PC-3 (cell line): ENCODE results near the gene CACNA1C. TPM values are rescaled to one million over a fixed set of nuclear protein-coding genes. Genes with fewer than 3 reads are reported as not detected.

Experiments
- ATAC-seq: fragments of 200-7000 bp; cut with Tn5 transposase; 2 replicates; pipeline ENCODE4 v1.9.1; 2020; ENCODE audit warnings: mild to moderate bottlenecking, moderate library complexity
- BruUV-seq: library from RNA; stranded (reverse); fragments of 400-500 nt; replicated peaks from 2 replicates; lab custom pipeline; 2021; lab: Mats Ljungman, UMichigan
- CTCF ChIA-PET: fragments of 300-600 bp; sonication (Branson Sonifier 250); formaldehyde crosslinking; loops from one replicate; lab custom pipeline; 2022; ENCODE audit warnings: antibody characterized with exemption; lab: Charles Lee
- POLR2A ChIA-PET: fragments of 300-600 bp; sonication (Branson Sonifier 250); formaldehyde crosslinking; loops from one replicate; lab custom pipeline; 2022; ENCODE audit warnings: antibody characterized with exemption; ENCODE audit not compliant: unreplicated experiment; lab: Charles Lee
- DNase-seq: peaks from one replicate; pipeline ENCODE4 v3.0.0-alpha.2; 2015
- H2AFZ ChIP-seq: fragments of 300-600 bp; sonication (generic); 2 replicates; pipeline ENCODE4 v1.6.0; 2016; ENCODE audit warnings: antibody characterized with exemption, low read length
- H3F3A ChIP-seq: fragments of 300-600 bp; sonication (generic); one replicate; pipeline ENCODE4 v1.6.0; 2017; ENCODE audit warnings: antibody characterized with exemption, low read length, control low read depth, mild to moderate bottlenecking; ENCODE audit not compliant: unreplicated experiment
- H3K27ac ChIP-seq: fragments of 300-600 bp; sonication (generic); 2 replicates; pipeline ENCODE4 v1.5.1; 2016; ENCODE audit warnings: mild to moderate bottlenecking, low read length
- H3K27me3 ChIP-seq: fragments of 300-600 bp; sonication (generic); 2 replicates; pipeline ENCODE4 v1.6.1; 2016; ENCODE audit warnings: low read length, mixed read lengths
- H3K36me3 ChIP-seq: fragments of 300-600 bp; sonication (generic); 2 replicates; pipeline ENCODE4 v1.6.1; 2016; ENCODE audit warnings: low read depth, mixed run types, low read length, mixed read lengths
- H3K4me1 ChIP-seq: fragments of 300-600 bp; sonication (generic); 2 replicates; pipeline ENCODE4 v1.5.1; 2016; ENCODE audit warnings: low read length; ENCODE audit not compliant: insufficient read depth
- H3K4me2 ChIP-seq: fragments of 300-600 bp; sonication (generic); 2 replicates; pipeline ENCODE4 v1.6.0; 2016; ENCODE audit warnings: low read length
- H3K4me3 ChIP-seq: fragments of 300-600 bp; sonication (generic); 2 replicates; pipeline ENCODE4 v1.5.1; 2016; ENCODE audit warnings: mild to moderate bottlenecking, low read length, mixed read lengths
- H3K79me2 ChIP-seq: fragments of 300-600 bp; sonication (generic); 2 replicates; pipeline ENCODE4 v1.6.1; 2017; ENCODE audit warnings: low read length, mixed read lengths
- H3K9ac ChIP-seq: fragments of 300-600 bp; sonication (generic); 2 replicates; pipeline ENCODE4 v1.6.0; 2016; ENCODE audit warnings: mild to moderate bottlenecking, low read length
- H3K9me2 ChIP-seq: fragments of 300-600 bp; sonication (generic); replicated peaks from 2 replicates; pipeline ENCODE4 v1.6.1; 2016; ENCODE audit warnings: mixed run types, low read length, mixed read lengths
- H3K9me3 ChIP-seq: fragments of 300-600 bp; sonication (generic); 2 replicates; pipeline ENCODE4 v1.6.1; 2016; ENCODE audit warnings: low read length, mixed read lengths
- H4K20me1 ChIP-seq: fragments of 300-600 bp; sonication (generic); 2 replicates; pipeline ENCODE4 v1.6.1; 2016; ENCODE audit warnings: low read length, mixed read lengths
- EZH2 ChIP-seq: fragments of 300-600 bp; sonication (generic); IDR thresholded peaks from one replicate; pipeline ENCODE4 v1.6.1; 2017; ENCODE audit warnings: antibody characterized with exemption, mild to moderate bottlenecking, low read length; ENCODE audit not compliant: unreplicated experiment
- EZH2phosphoT487 ChIP-seq: fragments of 300-600 bp; sonication (generic); IDR thresholded peaks from 2 replicates; pipeline ENCODE4 v1.6.1; 2018; ENCODE audit warnings: mild to moderate bottlenecking, antibody characterized with exemption, low read length, borderline replicate concordance
- intact Hi-C: fragments of 100-400 bp; cut with micrococcal nuclease; formaldehyde crosslinking; loops from 2 replicates; pipeline ENCODE4 v1.9.0; 2023
- total RNA-seq: library from RNA; depleted of rRNA; stranded (reverse); fragments of >200 nt; gene quantifications from 2 replicates; pipeline ENCODE4 v1.2.3, GENCODE V29; 2014
- TF ChIP-seq, protein P1 (sequence below): fragments of 300-600 bp; sonication (generic); conservative IDR thresholded peaks from 2 replicates; pipeline ENCODE4 v1.5.1; 2017; ENCODE audit warnings: antibody characterized with exemption, low read depth, mild to moderate bottlenecking, low read length

CACNA1C gene
- total RNA-seq, 1 experiment from 2014 or later, result not detected

DNA sequence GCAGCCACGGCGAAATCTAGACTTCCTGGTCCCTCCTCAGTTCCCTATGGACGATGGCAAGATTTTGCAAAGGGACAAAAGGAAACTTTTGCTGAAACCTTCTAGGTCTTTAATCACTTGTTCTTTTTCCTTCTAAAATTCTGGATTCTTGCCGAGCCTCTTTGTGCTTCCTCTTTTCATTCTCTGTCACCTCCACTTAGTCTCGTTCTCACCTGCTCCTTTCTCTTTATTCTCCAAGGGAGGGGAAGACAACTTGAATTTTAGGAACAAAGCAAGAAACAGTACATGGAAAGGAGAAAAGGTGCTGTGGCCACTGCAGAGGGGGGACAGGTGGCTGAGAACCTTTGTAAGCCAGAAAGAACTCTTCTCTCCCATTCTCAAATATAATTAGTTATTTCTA, 194.8 kb downstream of the CACNA1C start:
- no peak overlapping the region for H3K9ac ChIP-seq
- no peaks in the 10 kb centered on the region for H3K9me2 ChIP-seq
- no peak overlapping the region for H3K4me2 ChIP-seq
- no peaks in the 10 kb centered on the region for H3K9me3 ChIP-seq
- no peak overlapping the region for H2AFZ ChIP-seq
- DNase-seq (no peak), ATAC-seq (no peak)
- no peaks in the 10 kb centered on the region for H4K20me1 ChIP-seq
- H3K27me3 ChIP-seq, result peaks cover 19% of the 10 kb centered on the region
- no peaks in the 10 kb centered on the region for H3K36me3 ChIP-seq
- TF ChIP-seq, protein P1, sequence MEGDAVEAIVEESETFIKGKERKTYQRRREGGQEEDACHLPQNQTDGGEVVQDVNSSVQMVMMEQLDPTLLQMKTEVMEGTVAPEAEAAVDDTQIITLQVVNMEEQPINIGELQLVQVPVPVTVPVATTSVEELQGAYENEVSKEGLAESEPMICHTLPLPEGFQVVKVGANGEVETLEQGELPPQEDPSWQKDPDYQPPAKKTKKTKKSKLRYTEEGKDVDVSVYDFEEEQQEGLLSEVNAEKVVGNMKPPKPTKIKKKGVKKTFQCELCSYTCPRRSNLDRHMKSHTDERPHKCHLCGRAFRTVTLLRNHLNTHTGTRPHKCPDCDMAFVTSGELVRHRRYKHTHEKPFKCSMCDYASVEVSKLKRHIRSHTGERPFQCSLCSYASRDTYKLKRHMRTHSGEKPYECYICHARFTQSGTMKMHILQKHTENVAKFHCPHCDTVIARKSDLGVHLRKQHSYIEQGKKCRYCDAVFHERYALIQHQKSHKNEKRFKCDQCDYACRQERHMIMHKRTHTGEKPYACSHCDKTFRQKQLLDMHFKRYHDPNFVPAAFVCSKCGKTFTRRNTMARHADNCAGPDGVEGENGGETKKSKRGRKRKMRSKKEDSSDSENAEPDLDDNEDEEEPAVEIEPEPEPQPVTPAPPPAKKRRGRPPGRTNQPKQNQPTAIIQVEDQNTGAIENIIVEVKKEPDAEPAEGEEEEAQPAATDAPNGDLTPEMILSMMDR, result no peak
- no peak for TF ChIP-seq EZH2phosphoT487
- TF ChIP-seq EZH2, result no peak
- intact Hi-C loops, result no loop called here
- no peaks in the 10 kb centered on the region for H3K4me1 ChIP-seq
- H3F3A ChIP-seq, result no peaks in the 10 kb centered on the region
- ChIA-PET CTCF (no interaction called here), POLR2A (no interaction called here)
- H3K27ac ChIP-seq, result no peak overlapping the region
- no peak overlapping the region for H3K4me3 ChIP-seq
- BruUV-seq, result no TSS peak
- H3K79me2 ChIP-seq, result no peaks in the 10 kb centered on the region

DNA sequence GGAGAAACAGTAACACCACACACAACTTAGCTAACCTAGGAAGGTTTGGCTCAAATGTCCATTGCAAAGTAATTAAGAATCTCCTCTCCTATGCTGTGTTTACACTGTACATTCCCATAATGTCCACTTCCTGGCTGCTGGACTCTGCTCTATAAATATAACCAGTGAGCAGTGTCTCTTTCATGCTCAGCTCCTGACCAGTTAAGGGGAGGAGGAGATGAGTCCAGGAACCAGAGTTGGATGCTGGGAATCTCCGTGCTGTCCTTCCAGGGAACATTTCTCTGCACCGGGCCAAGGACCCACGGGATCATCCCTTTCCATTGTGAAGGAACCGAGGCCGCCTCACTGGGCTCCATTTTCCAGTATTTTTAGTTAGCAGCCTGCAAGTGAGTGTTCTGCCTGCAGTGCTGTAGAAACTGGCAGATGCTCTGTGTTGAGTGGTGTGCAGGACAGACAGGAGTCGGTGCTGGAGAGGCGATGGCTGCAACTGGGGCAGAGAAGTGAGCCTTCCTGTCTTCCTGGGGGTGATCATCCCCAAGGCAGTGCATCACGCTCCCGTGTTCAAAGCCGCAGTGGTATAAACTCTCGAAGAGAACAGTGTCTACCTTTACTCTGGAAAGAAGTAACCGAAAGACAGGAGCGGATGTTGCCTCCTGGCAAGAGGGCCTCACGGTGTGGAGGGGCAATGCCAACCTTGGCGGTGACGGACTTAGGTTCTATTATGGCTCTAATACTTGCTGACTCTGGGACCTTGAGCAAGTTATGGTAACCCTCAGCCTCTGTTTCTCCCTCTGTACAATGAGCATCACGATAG, 195.5 kb downstream of the CACNA1C start:
- no TSS peak for BruUV-seq
- Histone ChIP-seq H3K79me2 (no peaks in the 10 kb centered on the region), H3K9me3 (no peaks in the 10 kb centered on the region), H3K27me3 (peaks cover 24% of the 10 kb centered on the region; the same call in 1 of the 2 replicates), H3K36me3 (no peaks in the 10 kb centered on the region), H3K4me1 (no peaks in the 10 kb centered on the region), H2AFZ (no peak overlapping the region), H3K9ac (no peak overlapping the region), H3F3A (no peaks in the 10 kb centered on the region), H4K20me1 (no peaks in the 10 kb centered on the region), H3K9me2 (no peaks in the 10 kb centered on the region), H3K4me2 (no peak overlapping the region), H3K27ac (no peak overlapping the region), H3K4me3 (no peak overlapping the region)
- intact Hi-C loops, result no loop called here
- ATAC-seq (no peak), DNase-seq (no peak)
- ChIA-PET POLR2A (no interaction called here), CTCF (no interaction called here)
- TF ChIP-seq EZH2, result no peak
- TF ChIP-seq EZH2phosphoT487, result no peak
- TF ChIP-seq, protein P1, result no peak

DNA sequence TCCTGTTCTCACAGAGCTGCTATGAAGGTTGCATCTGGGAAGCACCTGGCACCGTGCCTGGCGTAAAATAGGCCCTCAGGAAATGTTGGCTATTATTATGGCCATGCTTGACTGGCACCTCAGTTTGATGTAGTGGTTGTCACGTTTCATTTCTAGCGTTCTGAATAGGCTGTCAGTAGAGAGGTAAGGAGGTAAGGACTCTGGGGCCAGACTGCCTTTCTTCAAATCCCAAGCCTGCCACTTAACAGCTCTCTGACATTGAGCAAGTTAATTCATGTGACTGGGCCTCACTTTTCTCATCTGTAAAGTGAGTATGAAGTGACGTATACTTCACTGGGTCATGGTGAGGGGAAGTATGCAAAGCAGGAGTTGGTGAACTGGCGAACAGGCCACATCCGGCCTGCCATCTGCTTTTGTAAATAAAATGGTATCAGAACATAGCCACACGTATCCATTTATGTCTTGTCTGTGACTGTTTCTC, 196.2 kb downstream of the CACNA1C start:
- Histone ChIP-seq H2AFZ (no peak overlapping the region), H3K79me2 (no peaks in the 10 kb centered on the region), H3K9ac (no peak overlapping the region), H3K4me1 (no peaks in the 10 kb centered on the region), H3K9me3 (no peaks in the 10 kb centered on the region), H3F3A (no peaks in the 10 kb centered on the region), H3K9me2 (no peaks in the 10 kb centered on the region), H3K27ac (no peak overlapping the region), H3K27me3 (peaks cover 27% of the 10 kb centered on the region; the same call in 1 of the 2 replicates), H3K4me3 (no peak overlapping the region), H4K20me1 (no peaks in the 10 kb centered on the region), H3K4me2 (no peak overlapping the region), H3K36me3 (no peaks in the 10 kb centered on the region)
- ATAC-seq, result no peak
- ChIA-PET POLR2A (no interaction called here), CTCF (no interaction called here)
- intact Hi-C loops, result no loop called here
- TF ChIP-seq EZH2phosphoT487 (no peak), EZH2 (no peak)
- TF ChIP-seq, protein P1, result no peak
- no peak for DNase-seq
- no TSS peak for BruUV-seq
